Ureter (tissue), 1 donor: ENCODE results near the gene PLIN5. TPM values are rescaled to one million over a fixed set of nuclear protein-coding genes. Genes with fewer than 3 reads are reported as not detected.
A peak's percentile ranks its signal among the peaks of the same experiment; 100 is the strongest.
"Not testable (repeated sequence)": the region's sequence is repeated elsewhere in the genome, so short reads cannot be mapped to it uniquely, and the experiment has no call there.

Experiments
- DNase-seq: peaks from one replicate; pipeline ENCODE4 v3.0.0-alpha.2; 2020; ENCODE audit warnings: low spot score
- total RNA-seq: library from RNA; stranded (reverse); gene quantifications from one replicate; pipeline ENCODE4 v1.2.4, GENCODE V29; 2023
- donor health status: DM: yes; HTN: yes; CAD: no.

Gene PLIN5
- total RNA-seq, 1 donor from 2014 or later: 30.3 TPM

- no peak for DNase-seq
Measured at GRCh38 chr19:4543842-4544647, 9.0 kb upstream of the PLIN5 start.

GRCh38 chr19:4542896-4543841, 8.1 kb upstream of the PLIN5 start:
- no peak for DNase-seq

GRCh38 chr19:4541806-4542145, 6.8 kb upstream of the PLIN5 start:
- not testable (repeated sequence) for DNase-seq

GRCh38 chr19:4541114-4541805, 6.2 kb upstream of the PLIN5 start:
- DNase-seq: no peak

- peak; percentile 88 for DNase-seq
Measured at GRCh38 chr19:4539693-4540581, 4.9 kb upstream of the PLIN5 start, which contains the start of gene LRG1. TSS of gene LRG1 (minus strand) at chr19:4540036. CDS start at chr19:4540013, 23 bp downstream.

- DNase-seq: no peak
Measured at GRCh38 chr19:4539169-4539692, 4.2 kb upstream of the PLIN5 start.

- no peak for DNase-seq
Measured at GRCh38 chr19:4538601-4538954, 3.6 kb upstream of the PLIN5 start.

GRCh38 chr19:4537953-4538600, 3.1 kb upstream of the PLIN5 start:
- no peak for DNase-seq

- DNase-seq: no peak
Measured at GRCh38 chr19:4536798-4537197, 1.8 kb upstream of the PLIN5 start.

- no peak for DNase-seq
Measured at GRCh38 chr19:4533835-4534424, 1.1 kb downstream of the PLIN5 start.

GRCh38 chr19:4533334-4533733, 1.7 kb downstream of the PLIN5 start:
- DNase-seq: no peak

- DNase-seq: no peak
Measured at GRCh38 chr19:4531562-4532165, 3.4 kb downstream of the PLIN5 start.

GRCh38 chr19:4529924-4530522, 5.0 kb downstream of the PLIN5 start:
- no peak for DNase-seq

- DNase-seq: no peak
Measured at GRCh38 chr19:4528843-4529242, 6.2 kb downstream of the PLIN5 start.

- DNase-seq: not testable (repeated sequence)
Measured at GRCh38 chr19:4527377-4527776, 7.6 kb downstream of the PLIN5 start.

GRCh38 chr19:4525563-4526002, 9.4 kb downstream of the PLIN5 start:
- DNase-seq: no peak

- no peak for DNase-seq
Measured at GRCh38 chr19:4524808-4525562, 10.0 kb downstream of the PLIN5 start.
